ENCODE measurements around the gene SLC28A2.
A peak's percentile ranks its signal among the peaks of the same experiment; 100 is the strongest.
"Not testable (repeated sequence)": the region's sequence is repeated elsewhere in the genome, so short reads cannot be mapped to it uniquely, and the experiment has no call there.

The SLC28A2 gene

GRCh38 chr15:45234562-45235235, 17.3 kb upstream of the SLC28A2 start:
- no peak for TF ChIP-seq CTCF (IDR thresholded peaks at IDR 0.05; ENCODE audit: control insufficient read depth, extremely low read depth, insufficient read depth)
- DNase-seq (ENCODE audit: low read depth), result no peak
- H3K4me3 ChIP-seq (ENCODE audit: low read depth, low read length), result no peak overlapping the region

GRCh38 chr15:45236806-45237205, 15.2 kb upstream of the SLC28A2 start:
- DNase-seq (ENCODE audit: low read depth), result peak; percentile 22
- H3K4me3 ChIP-seq (ENCODE audit: low read depth, low read length), result not testable (repeated sequence)

GRCh38 chr15:45242289-45242688, 9.7 kb upstream of the SLC28A2 start:
- no peak for TF ChIP-seq CTCF (IDR thresholded peaks at IDR 0.05; ENCODE audit: control insufficient read depth, extremely low read depth, insufficient read depth)
- no peak overlapping the region for H3K4me3 ChIP-seq (ENCODE audit: low read depth, low read length)
- DNase-seq (ENCODE audit: low read depth), result no peak

- DNase-seq (ENCODE audit: low read depth), result peak; percentile 77
- H3K4me3 ChIP-seq (ENCODE audit: low read depth, low read length), result no peak overlapping the region
- no peak for TF ChIP-seq CTCF (IDR thresholded peaks at IDR 0.05; ENCODE audit: control insufficient read depth, extremely low read depth, insufficient read depth)
These were observed 2.8 kb upstream of the SLC28A2 start for GRCh38 chr15:45249125-45249780.

- no peak for TF ChIP-seq CTCF (IDR thresholded peaks at IDR 0.05; ENCODE audit: control insufficient read depth, extremely low read depth, insufficient read depth)
- DNase-seq (ENCODE audit: low read depth), result no peak
- H3K4me3 ChIP-seq (ENCODE audit: low read depth, low read length), result no peak overlapping the region
These were observed 1.3 kb downstream of the SLC28A2 start for GRCh38 chr15:45253330-45253729.

GRCh38 chr15:45254405-45254804, 2.4 kb downstream of the SLC28A2 start:
- no peak for TF ChIP-seq CTCF (IDR thresholded peaks at IDR 0.05; ENCODE audit: control insufficient read depth, extremely low read depth, insufficient read depth)
- no peak overlapping the region for H3K4me3 ChIP-seq (ENCODE audit: low read depth, low read length)
- no peak for DNase-seq (ENCODE audit: low read depth)

- DNase-seq (ENCODE audit: low read depth); H3K4me3 ChIP-seq (ENCODE audit: low read depth, low read length): not testable (repeated sequence)
These were observed 2.8 kb downstream of the SLC28A2 start for GRCh38 chr15:45254824-45255223.

GRCh38 chr15:45259796-45260195, 7.8 kb downstream of the SLC28A2 start:
- DNase-seq (ENCODE audit: low read depth), result no peak
- no peak for TF ChIP-seq CTCF (IDR thresholded peaks at IDR 0.05; ENCODE audit: control insufficient read depth, extremely low read depth, insufficient read depth)
- H3K4me3 ChIP-seq (ENCODE audit: low read depth, low read length), result no peak overlapping the region
